ENCODE results near the gene TDRD10. TPM values are rescaled to one million over a fixed set of nuclear protein-coding genes. Genes with fewer than 3 reads are reported as not detected.
A peak's percentile ranks its signal among the peaks of the same experiment; 100 is the strongest.

The TDRD10 gene
- total RNA-seq, 1 experiment from 2014 or later = not detected

DNA sequence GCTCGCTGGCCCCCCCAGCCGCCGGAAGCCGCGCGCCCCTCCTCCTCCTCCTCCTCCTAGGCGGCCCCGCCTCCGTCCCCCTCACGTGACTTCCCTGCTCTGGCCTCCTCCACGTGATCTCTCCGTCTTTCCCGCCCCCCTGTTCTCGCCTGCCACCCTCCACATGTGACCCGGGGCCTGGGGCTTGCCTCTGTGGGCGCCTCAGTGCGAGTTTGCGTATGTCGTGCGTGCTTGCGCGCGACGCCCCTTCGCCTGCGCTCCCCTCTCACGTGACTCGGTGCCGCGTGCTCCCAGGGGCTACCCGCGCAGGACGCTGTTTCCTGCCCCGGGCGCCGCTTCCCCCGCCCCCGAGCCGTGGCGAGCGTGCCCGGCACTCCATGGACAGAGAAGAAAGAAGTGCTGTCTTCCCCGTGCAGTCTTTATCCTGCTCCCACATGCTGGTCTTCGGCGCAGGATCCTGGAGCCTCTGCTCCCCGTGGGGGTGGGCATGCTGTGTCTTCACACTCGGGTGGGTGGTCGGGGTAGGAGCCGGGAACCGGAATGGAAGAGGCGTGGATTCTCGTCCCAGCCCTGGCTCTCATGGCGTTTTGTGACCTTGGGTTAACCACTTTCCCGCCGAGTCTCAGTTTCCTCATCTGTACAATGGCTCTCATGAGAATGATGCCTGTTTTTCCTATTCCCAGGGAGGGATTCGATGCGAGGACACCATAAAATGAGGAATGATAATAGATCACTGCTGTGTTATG lies 56.9 kb downstream of the TDRD10 start:
- Histone ChIP-seq H3K9me3 (ENCODE audit: low read length) (no peaks in the 10 kb centered on the region), H3K79me2 (ENCODE audit: low read length) (peaks cover 39% of the 10 kb centered on the region), H3K27ac (ENCODE audit: low read length) (peak overlapping the region; percentile 74), H4K20me1 (ENCODE audit: low read length) (peaks cover 13% of the 10 kb centered on the region; the same call in 1 of the 2 replicates), H3K9me2 (replicated peaks; ENCODE audit: low read length) (no peaks in the 10 kb centered on the region), H3F3A (ENCODE audit: low read length, unreplicated experiment) (no peaks in the 10 kb centered on the region), H3K36me3 (ENCODE audit: low read depth, low read length) (peaks cover 22% of the 10 kb centered on the region), H3K9ac (ENCODE audit: low read length) (peak overlapping the region; percentile 75), H3K4me2 (ENCODE audit: low read length) (peak overlapping the region; percentile 82), H2AFZ (ENCODE audit: low read length) (peak overlapping the region; percentile 94), H3K4me3 (ENCODE audit: low read length) (peak overlapping the region; percentile 64), H3K27me3 (ENCODE audit: low read length) (no peaks in the 10 kb centered on the region), H3K4me1 (ENCODE audit: insufficient read depth, low read length) (peaks cover 24% of the 10 kb centered on the region)
- BruUV-seq (replicated peaks) = TSS peak; percentile 90
- intact Hi-C loops (cut with micrococcal nuclease) = loop anchor here (1.0 to 5.0 kb wide), 7 partner anchors 49 to 378 kb away; partner anchors contain the start of genes ADAR, IL6R and PMVK
- TF ChIP-seq EZH2phosphoT487 (IDR thresholded peaks at IDR 0.05; ENCODE audit: borderline replicate concordance, low read length) (peak; percentile 64), EZH2 (IDR thresholded peaks at IDR 0.05; ENCODE audit: low read length, unreplicated experiment) (no peak)
- TF ChIP-seq, protein P1, sequence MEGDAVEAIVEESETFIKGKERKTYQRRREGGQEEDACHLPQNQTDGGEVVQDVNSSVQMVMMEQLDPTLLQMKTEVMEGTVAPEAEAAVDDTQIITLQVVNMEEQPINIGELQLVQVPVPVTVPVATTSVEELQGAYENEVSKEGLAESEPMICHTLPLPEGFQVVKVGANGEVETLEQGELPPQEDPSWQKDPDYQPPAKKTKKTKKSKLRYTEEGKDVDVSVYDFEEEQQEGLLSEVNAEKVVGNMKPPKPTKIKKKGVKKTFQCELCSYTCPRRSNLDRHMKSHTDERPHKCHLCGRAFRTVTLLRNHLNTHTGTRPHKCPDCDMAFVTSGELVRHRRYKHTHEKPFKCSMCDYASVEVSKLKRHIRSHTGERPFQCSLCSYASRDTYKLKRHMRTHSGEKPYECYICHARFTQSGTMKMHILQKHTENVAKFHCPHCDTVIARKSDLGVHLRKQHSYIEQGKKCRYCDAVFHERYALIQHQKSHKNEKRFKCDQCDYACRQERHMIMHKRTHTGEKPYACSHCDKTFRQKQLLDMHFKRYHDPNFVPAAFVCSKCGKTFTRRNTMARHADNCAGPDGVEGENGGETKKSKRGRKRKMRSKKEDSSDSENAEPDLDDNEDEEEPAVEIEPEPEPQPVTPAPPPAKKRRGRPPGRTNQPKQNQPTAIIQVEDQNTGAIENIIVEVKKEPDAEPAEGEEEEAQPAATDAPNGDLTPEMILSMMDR (conservative IDR thresholded peaks at IDR 0.05; ENCODE audit: low read depth, low read length) = no peak
- ATAC-seq (peak; percentile 90), DNase-seq (peak; percentile 97)
- CTCF ChIA-PET = interaction anchor here (0.6 to 1.5 kb wide), 7 partner anchors 12 to 385 kb away, joined by 3 to 5 read pairs (median 4); no protein-coding TSS in a partner anchor
- POLR2A ChIA-PET (ENCODE audit: unreplicated experiment) = interaction anchor here (0.6 to 0.7 kb wide), 3 partner anchors 319 to 595 kb away, joined by 3 to 14 read pairs (median 5); partner anchors contain the start of gene SLC39A1

DNA sequence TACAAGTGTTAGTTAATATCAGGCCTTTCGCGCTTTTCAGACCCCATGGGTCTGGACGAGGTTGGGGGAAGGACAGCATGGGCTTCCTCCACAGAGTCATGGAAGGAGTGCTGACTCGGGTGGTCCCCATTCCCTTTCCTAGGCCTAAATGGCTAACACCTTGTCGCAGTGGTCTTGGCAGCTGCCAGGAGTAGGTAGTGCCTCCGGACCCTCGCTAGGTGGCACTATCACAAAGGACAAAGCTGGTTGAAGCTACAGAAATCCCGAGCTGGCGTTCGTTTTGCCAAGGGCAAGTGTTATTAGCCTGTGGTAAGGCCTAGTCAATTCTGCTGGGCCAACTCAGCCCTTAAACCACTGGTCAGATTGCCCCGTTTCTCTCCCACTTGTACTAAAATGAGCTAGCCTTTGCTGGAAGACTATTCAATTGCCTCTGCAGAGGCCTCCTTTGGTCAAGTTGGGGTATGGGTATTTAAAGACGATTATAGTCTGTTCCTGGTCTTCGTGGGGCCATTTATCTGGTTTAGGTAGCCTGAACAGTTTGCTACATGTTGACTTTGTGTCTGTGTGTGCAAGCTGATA lies 57.5 kb downstream of the TDRD10 start:
- intact Hi-C loops (cut with micrococcal nuclease) = loop anchor here (1.0 to 5.0 kb wide), 7 partner anchors 49 to 377 kb away; partner anchors contain the start of genes ADAR, IL6R and PMVK
- H3K27ac ChIP-seq (ENCODE audit: low read length) = peak overlapping the region; percentile 74
- peaks cover 37% of the 10 kb centered on the region for H3K79me2 ChIP-seq (ENCODE audit: low read length)
- ChIA-PET CTCF (interaction anchor here (0.6 to 1.5 kb wide), 15 partner anchors 8 to 526 kb away, joined by 3 to 7 read pairs (median 4); partner anchors contain the start of gene CHRNB2), POLR2A (ENCODE audit: unreplicated experiment) (interaction anchor here (0.5 to 0.7 kb wide), 4 partner anchors 233 to 827 kb away, joined by 3 to 11 read pairs (median 6); no protein-coding TSS in a partner anchor)
- no peaks in the 10 kb centered on the region for H3F3A ChIP-seq (ENCODE audit: low read length, unreplicated experiment)
- no peaks in the 10 kb centered on the region for H3K9me3 ChIP-seq (ENCODE audit: low read length)
- H3K9ac ChIP-seq (ENCODE audit: low read length) = peak overlapping the region; percentile 75
- peaks cover 15% of the 10 kb centered on the region for H3K36me3 ChIP-seq (ENCODE audit: low read depth, low read length)
- no peaks in the 10 kb centered on the region for H3K27me3 ChIP-seq (ENCODE audit: low read length)
- no peaks in the 10 kb centered on the region for H3K9me2 ChIP-seq (replicated peaks; ENCODE audit: low read length)
- no peak for TF ChIP-seq EZH2 (IDR thresholded peaks at IDR 0.05; ENCODE audit: low read length, unreplicated experiment)
- TF ChIP-seq EZH2phosphoT487 (IDR thresholded peaks at IDR 0.05; ENCODE audit: borderline replicate concordance, low read length) = no peak
- TF ChIP-seq, protein P1 (conservative IDR thresholded peaks at IDR 0.05; ENCODE audit: low read depth, low read length) = peak; percentile 99
- peak overlapping the region; percentile 94 for H2AFZ ChIP-seq (ENCODE audit: low read length)
- DNase-seq (peak; percentile 95), ATAC-seq (peak; percentile 64)
- H3K4me2 ChIP-seq (ENCODE audit: low read length) = peak overlapping the region; percentile 82
- peaks cover 10% of the 10 kb centered on the region; the same call in 1 of the 2 replicates for H4K20me1 ChIP-seq (ENCODE audit: low read length)
- no TSS peak for BruUV-seq (replicated peaks)
- peak overlapping the region; percentile 64 for H3K4me3 ChIP-seq (ENCODE audit: low read length)
- peaks cover 24% of the 10 kb centered on the region for H3K4me1 ChIP-seq (ENCODE audit: insufficient read depth, low read length)
